ENCODE data around the gene COMTD1.

Gene COMTD1

DNA sequence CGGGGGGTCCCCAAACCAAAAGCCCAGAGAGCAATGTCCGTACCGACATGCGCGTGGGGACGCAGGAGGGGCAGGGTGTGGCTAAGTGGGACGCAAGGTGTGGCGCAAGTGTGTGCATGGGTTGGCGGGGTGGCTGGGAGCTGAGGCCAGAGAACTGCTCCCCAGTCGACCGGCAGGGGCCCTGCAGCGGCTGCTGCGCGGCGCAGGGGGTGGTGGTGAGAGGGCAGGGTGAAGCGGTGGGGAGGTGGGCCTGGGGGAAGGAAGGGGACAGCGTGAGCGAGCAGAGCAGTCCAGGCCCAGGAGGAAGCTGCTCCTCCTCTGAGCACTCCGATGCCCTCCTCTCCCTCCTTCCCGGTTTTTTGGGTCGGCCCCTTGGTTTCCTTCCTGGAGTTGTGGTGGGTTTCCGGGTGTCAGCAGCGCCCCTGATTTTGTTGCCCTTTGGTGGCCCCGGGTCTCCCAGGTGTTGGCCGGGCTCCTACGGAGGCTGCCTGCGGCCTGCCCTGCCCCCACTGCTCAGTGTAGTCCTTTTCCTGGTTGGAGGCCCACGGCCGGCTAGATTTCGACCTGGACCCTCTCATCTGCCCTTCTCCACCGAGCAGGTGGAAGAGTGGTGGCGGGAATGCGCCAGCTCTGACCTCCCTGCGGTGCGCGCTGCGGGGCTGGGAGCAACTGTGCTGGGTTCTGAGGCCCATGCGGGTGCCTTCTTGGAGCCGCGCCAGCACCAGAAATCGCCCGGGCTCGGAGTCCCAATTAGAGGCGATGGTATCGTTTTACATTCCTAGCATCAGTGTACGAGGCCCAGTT, 40.5 kb upstream of the COMTD1 start:
- no peaks in the 10 kb centered on the region for H3K36me3 ChIP-seq (replicated peaks)
- in situ Hi-C loops (cut with HindIII; ENCODE audit: low pct_ligation_motif_present, low sequenced_read_pairs), result no loop called here
- TF ChIP-seq, protein P1, sequence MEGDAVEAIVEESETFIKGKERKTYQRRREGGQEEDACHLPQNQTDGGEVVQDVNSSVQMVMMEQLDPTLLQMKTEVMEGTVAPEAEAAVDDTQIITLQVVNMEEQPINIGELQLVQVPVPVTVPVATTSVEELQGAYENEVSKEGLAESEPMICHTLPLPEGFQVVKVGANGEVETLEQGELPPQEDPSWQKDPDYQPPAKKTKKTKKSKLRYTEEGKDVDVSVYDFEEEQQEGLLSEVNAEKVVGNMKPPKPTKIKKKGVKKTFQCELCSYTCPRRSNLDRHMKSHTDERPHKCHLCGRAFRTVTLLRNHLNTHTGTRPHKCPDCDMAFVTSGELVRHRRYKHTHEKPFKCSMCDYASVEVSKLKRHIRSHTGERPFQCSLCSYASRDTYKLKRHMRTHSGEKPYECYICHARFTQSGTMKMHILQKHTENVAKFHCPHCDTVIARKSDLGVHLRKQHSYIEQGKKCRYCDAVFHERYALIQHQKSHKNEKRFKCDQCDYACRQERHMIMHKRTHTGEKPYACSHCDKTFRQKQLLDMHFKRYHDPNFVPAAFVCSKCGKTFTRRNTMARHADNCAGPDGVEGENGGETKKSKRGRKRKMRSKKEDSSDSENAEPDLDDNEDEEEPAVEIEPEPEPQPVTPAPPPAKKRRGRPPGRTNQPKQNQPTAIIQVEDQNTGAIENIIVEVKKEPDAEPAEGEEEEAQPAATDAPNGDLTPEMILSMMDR (IDR thresholded peaks at IDR 0.05; ENCODE audit: low read depth, low read length, missing control alignments), result no peak
- no peak for DNase-seq
- H3K4me3 ChIP-seq (ENCODE audit: low read depth, low read length), result no peak overlapping the region
- H3K27me3 ChIP-seq (replicated peaks), result no peaks in the 10 kb centered on the region
- no peak overlapping the region for H3K27ac ChIP-seq

DNA sequence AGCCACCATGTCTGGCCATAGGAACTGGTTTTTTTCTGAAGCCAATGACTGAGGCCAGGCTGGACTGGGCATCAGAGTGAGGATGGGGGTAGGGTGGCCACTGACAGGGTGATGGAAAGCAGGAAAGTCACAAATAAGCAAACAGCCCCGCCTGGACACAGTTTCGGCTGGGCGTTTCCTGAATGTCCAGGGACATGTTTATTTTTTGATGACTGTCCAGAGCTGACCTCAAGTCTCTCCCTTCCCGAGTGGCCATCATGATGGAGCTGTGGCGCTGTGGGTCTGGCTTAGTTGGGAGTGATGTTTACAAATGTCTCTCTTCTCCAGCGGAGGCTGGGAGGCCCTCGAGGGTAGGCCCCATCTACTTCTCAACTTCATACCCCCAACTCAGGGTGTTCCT, 37.1 kb upstream of the COMTD1 start:
- in situ Hi-C loops (cut with HindIII; ENCODE audit: low pct_ligation_motif_present, low sequenced_read_pairs), result no loop called here
- H3K36me3 ChIP-seq (replicated peaks), result no peaks in the 10 kb centered on the region
- no peak overlapping the region for H3K4me3 ChIP-seq (ENCODE audit: low read depth, low read length)
- H3K27ac ChIP-seq, result no peak overlapping the region
- no peak for DNase-seq
- TF ChIP-seq, protein P1 (IDR thresholded peaks at IDR 0.05; ENCODE audit: low read depth, low read length, missing control alignments), result no peak
- no peaks in the 10 kb centered on the region for H3K27me3 ChIP-seq (replicated peaks)

GRCh38 chr10:75272094-75272493, 36.3 kb upstream of the COMTD1 start:
- in situ Hi-C loops (cut with HindIII; ENCODE audit: low pct_ligation_motif_present, low sequenced_read_pairs), result no loop called here
- no peak overlapping the region for H3K27ac ChIP-seq
- H3K36me3 ChIP-seq (replicated peaks), result no peaks in the 10 kb centered on the region
- no peaks in the 10 kb centered on the region for H3K27me3 ChIP-seq (replicated peaks)
- TF ChIP-seq, protein P1 (IDR thresholded peaks at IDR 0.05; ENCODE audit: low read depth, low read length, missing control alignments), result no peak
- no peak for DNase-seq
- no peak overlapping the region for H3K4me3 ChIP-seq (ENCODE audit: low read depth, low read length)

DNA sequence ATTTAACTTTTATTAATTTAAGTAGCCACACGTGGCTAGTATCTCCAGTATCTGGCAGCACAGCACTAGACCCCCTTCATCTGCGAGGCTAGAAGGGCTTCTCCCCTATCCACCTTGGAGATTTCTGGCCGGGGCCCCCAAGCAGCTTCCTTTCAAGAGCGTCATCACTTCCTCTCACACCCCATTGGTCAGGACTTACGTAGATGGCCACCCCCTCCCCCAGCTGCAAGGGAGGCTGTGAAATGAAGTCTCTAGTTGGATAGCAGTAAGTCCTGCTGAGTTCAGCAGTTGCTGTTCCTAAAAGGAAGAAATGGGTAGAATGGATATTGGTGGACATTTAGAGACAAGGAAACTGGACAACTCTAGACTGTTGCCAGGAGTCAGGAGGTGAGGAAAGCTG, 33.8 kb upstream of the COMTD1 start:
- TF ChIP-seq, protein P1 (IDR thresholded peaks at IDR 0.05; ENCODE audit: low read depth, low read length, missing control alignments), result no peak
- DNase-seq, result no peak
- no peak overlapping the region for H3K4me3 ChIP-seq (ENCODE audit: low read depth, low read length)
- no peaks in the 10 kb centered on the region for H3K27me3 ChIP-seq (replicated peaks)
- H3K27ac ChIP-seq, result no peak overlapping the region
- no peaks in the 10 kb centered on the region for H3K36me3 ChIP-seq (replicated peaks)
- in situ Hi-C loops (cut with HindIII; ENCODE audit: low pct_ligation_motif_present, low sequenced_read_pairs), result no loop called here

DNA sequence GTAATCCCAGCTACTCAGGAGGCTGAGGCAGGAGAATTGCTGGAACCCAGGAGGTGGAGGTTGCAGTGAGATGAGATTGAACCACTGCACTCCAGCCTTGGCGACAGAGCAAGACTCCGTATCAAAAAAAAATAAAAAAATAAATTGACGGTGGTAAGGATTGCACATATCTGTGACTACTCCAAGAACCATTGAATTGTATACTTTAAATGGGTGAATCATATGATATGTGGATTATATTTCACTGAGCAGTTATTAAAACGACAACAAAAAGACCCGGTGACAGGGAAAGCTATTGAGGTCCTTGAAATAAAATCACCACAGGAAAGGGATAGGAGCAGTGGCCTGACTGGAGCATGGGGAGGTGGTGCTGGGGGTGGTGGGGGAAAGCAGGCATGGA, 31.2 kb upstream of the COMTD1 start:
- no peaks in the 10 kb centered on the region for H3K36me3 ChIP-seq (replicated peaks)
- TF ChIP-seq, protein P1 (IDR thresholded peaks at IDR 0.05; ENCODE audit: low read depth, low read length, missing control alignments), result no peak
- DNase-seq, result no peak
- in situ Hi-C loops (cut with HindIII; ENCODE audit: low pct_ligation_motif_present, low sequenced_read_pairs), result no loop called here
- no peak overlapping the region for H3K4me3 ChIP-seq (ENCODE audit: low read depth, low read length)
- H3K27me3 ChIP-seq (replicated peaks), result no peaks in the 10 kb centered on the region
- no peak overlapping the region for H3K27ac ChIP-seq

- in situ Hi-C loops (cut with HindIII; ENCODE audit: low pct_ligation_motif_present, low sequenced_read_pairs), result no loop called here
Observed at GRCh38 chr10:75265856-75266255, 30.1 kb upstream of the COMTD1 start.

More at GRCh38 chr10:75265856-75266255, 30.1 kb upstream of the COMTD1 start:
- H3K27ac ChIP-seq, result no peak overlapping the region
- H3K36me3 ChIP-seq (replicated peaks), result no peaks in the 10 kb centered on the region
- TF ChIP-seq, protein P1 (IDR thresholded peaks at IDR 0.05; ENCODE audit: low read depth, low read length, missing control alignments), result no peak
- no peak for DNase-seq
- no peak overlapping the region for H3K4me3 ChIP-seq (ENCODE audit: low read depth, low read length)
- no peaks in the 10 kb centered on the region for H3K27me3 ChIP-seq (replicated peaks)
